ENCODE data around the gene P2RY2. TPM values are rescaled to one million over a fixed set of nuclear protein-coding genes. Genes with fewer than 3 reads are reported as not detected.
"Not testable (repeated sequence)": the region's sequence is repeated elsewhere in the genome, so short reads cannot be mapped to it uniquely, and the experiment has no call there.

P2RY2 gene
- total RNA-seq, 1 donor from 2014 or later: 4.8 TPM

DNA sequence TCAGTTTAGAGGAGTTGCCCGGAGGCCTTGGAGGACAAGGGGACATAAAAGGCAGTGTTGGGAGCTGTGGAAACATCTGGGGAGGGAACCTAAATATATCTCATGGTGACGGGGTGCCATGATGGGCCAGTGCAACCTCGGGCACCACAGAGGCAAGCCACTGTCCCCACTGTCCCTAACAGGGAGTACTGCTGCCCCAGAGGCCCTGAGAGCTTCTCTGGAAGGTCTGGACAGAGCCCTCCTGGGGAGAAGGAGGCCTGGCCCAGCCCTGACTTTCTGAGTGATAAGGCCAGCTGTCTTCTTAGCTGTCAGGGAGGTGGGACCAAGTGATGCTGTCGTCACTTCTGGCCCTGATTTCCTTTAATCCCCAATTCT lies 48.6 kb downstream of the P2RY2 start:
- no peak for DNase-seq (ENCODE audit: low spot score)

DNA sequence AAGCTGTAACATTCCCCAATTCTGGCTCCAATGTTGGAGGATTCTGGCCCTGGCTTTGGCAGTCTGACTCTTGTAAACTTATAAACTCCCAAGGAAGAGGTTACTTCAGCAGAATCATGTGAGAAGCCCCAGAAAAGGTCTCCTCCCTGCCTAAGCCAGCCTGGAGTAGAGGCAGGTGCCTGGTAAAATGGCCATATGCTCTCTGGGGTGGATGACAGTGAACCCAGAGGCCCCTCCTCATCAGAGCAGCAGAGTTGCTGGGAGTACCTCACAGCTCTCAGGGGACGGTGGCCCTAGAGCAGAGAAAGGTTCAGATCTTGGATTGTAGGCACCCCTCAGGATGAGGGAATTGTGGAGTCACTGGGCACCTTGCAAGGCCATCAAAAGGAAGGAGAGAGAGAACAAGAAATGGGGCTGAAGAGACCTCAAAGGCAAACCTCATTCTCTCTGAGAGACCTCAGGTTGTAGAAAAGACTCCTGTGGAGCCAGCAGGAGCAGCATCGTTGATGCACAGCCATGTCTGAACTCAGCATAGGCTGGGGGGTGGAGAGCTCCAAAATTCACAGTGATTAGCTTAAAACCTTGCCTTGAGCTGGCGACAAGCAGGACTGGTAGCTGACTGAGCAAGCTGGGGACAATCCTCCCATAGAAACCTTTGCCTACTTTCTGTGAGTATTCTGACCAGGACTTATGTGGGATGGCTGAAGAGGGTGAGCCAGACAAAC lies 49.2 kb downstream of the P2RY2 start:
- DNase-seq (ENCODE audit: low spot score): no peak

DNA sequence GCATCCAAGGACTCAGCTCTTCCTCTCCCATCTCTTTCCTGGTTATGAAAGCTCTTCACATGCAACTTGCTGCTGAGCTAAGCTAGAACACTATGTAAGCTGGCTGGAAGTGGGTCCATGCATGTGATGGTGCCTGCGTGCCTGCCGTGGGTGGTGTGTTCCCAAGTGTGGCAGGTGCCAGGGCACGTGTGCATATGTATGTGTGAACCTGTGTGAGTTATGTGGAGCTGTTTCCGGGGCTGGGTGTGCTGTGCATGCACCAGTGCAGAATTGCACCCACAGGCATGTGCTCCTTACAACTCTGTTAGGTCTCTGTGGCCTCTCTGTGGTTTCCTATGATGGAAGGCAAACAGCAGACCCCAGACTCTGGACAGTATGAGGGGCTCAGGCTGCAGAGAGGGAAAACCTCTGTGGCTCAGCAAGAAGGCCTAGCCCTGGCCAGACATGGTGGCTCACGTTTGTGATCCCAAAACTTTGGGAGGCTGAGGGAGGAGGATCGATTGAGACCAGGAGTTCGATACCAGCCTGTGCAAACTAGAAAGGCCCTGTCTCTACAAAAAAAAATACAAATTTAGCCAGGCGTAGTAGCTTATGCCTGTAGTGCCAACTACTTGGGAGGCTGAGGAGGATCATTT lies 49.9 kb downstream of the P2RY2 start:
- DNase-seq (ENCODE audit: low spot score): no peak

DNA sequence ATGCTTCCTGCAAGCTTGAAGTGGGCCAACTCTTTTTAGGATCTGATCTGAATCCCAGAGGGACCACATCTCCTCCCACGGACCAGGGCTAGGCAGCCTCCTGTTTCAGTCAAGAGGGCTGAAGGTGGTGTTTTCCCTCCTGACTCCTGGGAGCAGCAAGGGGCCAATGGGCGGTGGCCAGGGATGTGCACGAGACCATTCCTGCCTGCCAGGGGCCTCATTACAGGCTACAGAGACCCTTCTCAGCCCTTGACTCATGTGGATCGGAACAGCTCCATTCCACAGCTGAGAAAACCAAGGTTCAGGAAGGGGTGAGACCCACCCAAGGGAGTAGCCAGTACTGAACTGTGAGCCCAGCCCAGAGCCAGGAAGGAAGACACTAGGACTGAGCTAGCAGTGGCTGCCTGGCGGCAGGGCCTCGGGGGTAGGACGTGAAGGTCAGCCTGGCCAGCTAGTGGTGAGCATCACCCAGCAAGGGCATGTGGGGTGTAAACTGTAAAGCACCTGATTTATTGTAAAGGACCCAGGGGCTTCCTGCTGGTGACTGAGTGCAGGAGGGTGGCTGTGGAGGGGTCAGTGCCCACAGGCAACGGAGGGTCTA lies 50.7 kb downstream of the P2RY2 start:
- no peak for DNase-seq (ENCODE audit: low spot score)

DNA sequence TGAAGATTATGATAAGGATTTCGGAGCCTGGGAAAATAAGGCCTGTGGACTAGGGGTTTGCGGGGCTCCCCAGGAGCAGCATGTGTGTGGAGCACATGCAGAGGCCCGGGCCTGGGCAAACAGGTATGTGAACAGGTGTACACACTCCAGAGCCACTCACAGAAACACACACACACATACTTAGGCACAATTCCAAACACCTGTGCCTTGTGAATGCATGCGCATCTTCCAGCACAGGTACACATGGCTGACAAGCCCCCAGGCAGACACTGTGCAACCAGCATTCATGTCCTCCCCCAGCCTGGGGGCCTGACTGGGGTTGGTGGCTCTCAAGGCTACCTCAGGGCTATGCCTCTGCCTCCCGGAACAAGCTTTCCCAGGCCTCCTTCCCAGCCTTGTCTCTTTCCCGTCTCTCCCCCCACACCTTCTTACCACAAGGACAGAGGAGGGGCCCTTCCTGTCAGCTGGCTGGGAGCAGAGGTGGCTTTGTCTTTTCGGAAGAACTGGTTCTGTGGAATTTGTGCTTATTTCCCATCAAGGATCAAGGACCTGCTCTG lies 51.5 kb downstream of the P2RY2 start:
- DNase-seq (ENCODE audit: low spot score): no peak

DNA sequence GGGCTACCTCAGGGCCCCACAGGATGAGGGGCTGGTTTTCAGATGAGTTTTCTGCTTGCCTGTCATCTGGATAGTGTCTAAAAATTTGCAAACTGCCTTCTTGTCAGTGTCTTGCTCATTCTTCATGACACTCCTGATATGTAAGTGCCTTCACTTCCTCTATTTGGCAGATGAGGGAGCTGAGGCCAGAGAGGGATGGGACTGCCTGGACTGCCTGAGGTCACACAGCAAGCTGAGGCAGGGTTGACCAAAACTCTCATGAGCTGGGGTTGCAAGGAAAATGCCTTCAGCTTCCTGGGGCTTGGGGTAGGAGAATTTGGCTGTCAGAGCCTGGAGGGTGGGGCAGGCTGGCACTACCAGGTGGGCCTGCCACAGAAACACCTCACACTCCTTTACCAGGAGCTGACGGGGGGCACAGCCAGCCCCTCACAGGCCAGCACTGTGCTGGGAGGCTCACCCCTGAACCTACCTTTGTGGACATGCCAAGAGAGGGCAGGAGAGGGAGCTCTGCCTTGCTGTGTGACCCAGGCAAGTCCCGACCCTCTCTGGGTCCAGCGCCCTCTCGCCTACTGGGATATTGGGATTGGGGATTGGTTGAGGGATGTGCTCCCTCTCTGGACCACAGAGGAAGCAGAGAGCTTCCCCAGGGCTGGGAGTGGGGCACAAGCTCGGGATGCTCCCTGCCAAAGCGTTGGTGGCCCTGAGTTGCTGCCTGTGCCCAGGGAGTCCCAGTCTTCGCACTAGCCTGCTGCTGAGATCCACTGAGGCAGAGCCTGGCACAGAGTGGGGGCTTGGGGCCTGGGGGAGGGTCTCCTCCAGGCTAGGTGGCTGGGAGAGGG lies 52.2 kb downstream of the P2RY2 start:
- peak; percentile 73 for DNase-seq (ENCODE audit: low spot score)

DNA sequence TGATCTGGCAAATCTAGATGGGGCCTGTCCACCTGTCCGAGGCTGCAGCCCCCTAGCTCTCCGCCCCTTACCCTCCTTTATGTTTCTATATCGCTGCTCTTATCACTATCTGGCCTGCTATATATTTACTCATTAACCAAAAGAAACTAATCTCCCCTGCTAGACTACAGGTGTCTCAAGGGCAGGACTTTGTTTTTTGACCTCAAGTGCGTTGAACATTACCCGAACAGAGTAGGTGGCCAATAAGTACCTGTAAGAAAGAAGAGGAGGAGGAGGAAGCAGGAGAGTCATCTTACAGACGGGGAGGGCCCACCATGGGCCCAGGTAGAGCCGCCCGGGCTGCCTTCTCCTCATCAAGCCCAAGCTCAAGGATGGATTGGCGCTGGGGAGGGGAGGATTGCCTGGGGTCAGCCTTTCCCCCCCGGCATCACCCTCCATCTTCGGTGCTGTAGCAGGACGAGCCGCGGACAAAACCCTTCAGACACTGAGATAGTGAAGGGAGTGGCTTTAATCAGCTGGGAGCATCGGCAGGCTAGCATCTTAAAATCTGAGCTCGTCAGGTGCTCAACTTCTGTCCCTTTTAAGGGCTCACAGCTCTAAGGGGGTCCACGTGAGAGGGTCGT lies 52.9 kb downstream of the P2RY2 start:
- DNase-seq (ENCODE audit: low spot score): no peak

DNA sequence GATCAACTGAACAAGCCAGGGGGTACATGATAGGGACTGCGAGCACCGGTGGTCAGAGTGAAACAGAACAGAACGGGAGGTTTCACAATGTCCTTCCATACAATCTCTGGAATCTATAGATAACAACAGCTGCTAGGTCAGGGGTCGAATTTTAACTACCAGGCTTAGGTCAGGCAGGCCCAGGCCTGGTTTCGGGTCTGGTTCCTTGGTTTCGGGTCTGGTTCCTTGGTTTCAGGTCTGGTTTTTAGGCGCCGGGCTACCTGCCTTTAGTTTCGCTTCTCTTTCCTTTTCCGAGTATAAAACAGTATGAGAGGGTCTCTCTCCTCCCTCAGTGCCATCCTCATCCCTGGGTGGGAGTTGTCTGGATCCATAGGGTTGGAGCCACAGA lies 53.4 kb downstream of the P2RY2 start:
- DNase-seq (ENCODE audit: low spot score): not testable (repeated sequence)

DNA sequence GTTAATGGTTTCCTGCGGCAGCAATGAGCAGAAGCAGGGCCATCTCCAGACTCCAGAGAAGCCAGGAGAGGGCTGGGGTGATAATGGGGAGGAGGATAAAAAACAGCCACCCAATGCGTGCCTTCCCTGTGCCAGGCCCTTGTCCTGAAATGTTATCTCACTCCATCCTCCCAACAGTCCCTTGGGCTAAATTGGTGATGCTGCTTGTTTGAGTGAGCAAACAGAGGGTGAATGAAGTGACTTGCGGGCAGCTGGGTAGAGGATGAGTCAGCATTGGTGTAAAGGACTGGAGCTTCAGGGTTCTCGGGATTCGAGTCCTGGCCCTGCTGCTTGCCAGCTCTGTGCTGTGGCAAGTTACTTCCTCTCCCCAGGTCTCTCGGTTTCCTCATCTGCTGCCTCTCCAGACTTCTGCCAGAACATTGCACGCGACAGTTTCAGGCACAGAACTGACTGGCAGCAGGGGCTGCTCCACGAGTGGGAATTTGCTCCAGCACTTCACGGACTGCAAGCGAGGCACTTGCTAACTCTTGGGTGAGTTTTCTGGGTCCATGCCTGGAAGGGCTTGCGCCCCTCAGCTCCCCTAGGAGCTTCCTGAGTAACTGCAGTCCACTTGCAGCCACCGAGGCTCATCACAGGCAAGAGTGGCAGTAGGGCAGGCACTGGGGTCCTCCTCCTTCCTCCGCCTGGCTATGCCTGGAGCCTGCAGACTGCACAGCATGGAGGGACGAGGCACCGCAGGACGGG lies 54.0 kb downstream of the P2RY2 start, which contains the start of gene P2RY6:
Gene P2RY6 (plus strand): TSS at position 403 of the 744 bp plus-strand sequence. CDS start 24,181 bp downstream, outside the sequence.
- peak; percentile 44 for DNase-seq (ENCODE audit: low spot score)

DNA sequence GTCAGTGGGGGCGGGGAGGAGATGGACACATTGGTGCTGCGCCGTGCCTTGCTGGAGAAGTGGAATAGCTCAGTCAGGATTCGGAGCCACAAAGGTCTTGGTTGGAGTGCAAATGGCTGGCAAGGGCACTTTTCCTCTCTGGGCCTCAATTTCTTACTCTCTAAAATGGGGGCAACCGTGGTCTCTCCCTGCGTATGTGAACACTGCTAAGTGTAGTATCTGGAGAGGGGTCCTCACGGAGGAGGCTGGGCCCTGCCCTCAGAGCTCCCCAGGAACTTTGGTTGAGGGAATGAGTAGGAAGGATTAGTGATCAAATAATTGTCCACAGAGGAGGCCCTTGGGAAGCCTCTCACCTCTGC lies 54.6 kb downstream of the P2RY2 start:
- DNase-seq (ENCODE audit: low spot score): no peak

DNA sequence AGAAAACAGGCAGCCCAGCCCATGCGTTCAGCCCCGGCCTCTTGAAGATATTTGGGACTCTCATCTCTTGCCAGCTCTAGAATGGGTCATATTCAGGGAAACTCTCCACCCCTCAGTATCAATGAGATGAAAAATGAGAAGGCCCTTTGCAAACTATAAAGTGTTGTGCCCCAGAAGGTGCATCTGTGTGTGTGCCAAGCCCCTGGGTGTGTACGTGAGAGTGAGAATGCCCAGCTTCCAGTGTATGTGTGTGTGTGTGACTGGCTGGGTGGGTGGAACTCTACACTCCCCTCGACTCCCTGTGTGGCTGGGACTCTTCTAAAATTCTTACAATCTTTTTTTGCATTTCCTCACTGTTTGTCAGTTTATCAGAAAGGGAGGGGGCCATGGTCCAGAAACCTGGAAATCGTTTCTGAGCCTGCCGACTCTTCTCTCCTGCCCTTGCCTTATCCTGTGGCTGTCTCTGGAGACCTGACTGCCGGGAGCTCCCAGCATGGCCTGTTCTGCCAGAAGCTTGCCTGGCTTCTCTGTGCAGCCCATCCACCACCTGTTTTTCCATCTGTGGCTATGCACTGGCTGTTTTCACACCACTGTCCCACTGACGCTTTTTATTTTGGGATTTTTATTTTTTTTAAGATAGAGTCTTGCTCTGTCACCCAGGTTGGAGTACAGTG lies 55.3 kb downstream of the P2RY2 start:
- no peak for DNase-seq (ENCODE audit: low spot score)

DNA sequence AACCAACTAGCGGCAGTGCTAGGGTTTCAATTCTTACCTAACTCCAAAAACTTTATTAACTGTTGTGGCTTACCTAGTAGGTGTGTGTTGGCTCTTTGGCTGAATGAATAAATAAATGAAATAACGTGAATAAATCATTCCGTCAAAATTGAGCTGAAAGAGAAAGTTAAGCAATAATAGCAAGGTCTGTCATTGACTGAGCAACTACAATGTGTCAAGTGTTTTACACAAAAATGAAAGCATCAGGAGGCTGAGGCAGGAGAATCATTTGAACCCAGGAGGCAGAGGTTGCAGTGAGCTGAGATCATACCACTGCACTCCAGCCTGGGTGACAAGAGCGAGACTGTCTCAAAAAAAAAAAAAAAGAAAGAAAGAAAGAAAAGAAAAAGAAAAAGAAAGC lies 56.1 kb downstream of the P2RY2 start:
- not testable (repeated sequence) for DNase-seq (ENCODE audit: low spot score)

DNA sequence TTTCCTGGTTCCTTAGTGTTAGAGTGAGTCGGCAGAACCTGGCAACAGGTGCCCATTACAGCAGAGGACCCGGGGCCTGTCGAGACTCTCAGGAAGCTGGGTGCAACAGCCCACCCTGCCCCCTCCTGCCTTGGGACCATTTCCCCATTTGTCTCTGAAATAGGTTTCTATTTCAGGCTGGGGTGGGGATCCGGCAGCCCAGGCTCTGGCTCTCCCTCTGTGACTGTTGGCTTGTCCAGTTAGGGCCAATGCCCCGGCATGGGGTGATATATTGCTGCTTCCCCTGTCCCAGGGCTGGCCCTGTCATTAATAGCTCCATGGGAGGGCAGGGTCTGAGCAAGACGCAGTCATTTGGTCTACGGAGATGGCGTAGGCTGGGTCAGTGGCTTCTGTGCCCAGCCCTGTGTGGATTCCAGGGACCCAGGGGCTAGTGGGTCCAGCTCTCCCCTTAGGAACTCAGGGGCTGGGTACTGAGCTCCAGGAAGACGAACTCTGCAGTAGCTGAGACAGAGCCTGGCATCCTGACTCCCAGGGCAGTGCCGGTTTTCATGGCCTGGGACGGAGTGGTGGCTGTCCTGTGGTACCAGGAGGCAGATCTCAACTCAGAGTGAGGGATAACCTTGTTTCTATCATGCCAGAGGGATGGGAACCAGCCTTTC lies 56.8 kb downstream of the P2RY2 start:
- DNase-seq (ENCODE audit: low spot score): no peak

DNA sequence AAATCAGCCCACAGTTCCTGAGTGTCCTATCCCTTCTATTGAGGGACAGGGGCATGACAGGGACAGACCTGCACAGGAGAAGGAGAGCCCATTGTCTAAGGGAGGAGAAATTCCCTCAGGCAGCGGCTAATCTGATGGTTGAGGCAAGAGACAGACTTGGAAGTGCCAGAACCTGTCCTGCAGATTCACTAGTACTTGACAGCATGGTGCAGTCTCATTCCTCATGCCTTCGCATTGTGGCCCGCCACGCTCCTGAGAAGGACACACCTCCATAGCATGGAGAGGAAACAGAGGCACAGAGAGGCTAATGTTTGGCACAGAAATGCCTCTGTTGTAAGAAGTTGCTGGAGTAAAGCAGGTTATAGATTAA lies 57.3 kb downstream of the P2RY2 start:
- DNase-seq (ENCODE audit: low spot score): no peak

DNA sequence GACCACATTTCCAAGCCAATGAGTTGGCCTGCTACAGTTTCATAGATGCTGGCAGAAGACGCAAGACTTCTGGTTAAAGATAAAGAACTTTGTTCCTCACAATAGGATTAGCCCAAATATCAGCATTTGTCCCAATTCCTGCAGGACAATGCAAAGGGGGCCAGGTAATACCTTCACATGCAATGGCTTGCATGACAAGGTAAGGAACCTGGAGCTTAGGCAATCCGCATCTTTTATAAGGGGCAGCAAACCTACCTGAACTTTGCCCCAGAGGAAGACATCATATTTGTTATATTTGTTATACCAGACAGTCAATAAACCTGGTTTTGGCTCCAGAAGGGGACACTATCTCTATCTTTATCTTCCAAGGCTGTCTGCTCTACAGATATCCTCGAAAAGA lies 59.4 kb downstream of the P2RY2 start:
- no peak for DNase-seq (ENCODE audit: low spot score)

DNA sequence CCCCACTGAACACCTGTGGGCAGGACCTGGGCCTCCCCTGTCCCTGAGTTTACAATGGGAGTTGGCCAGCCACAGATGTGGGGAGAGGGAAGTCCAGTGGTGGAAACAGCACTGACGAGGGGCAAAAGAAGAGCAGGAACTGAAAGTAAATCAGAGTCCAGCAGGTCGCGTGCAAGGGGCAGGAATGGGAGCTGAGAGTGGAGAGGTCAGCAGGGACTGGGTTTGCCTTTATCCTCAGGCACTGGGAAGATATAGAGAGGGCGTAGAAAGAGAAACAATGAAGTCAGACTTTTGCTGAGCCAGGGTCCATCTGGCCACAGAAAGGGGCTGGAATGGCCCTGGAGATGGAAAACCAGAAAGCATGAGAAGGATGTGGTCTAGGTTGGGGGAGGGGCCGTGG lies 62.5 kb downstream of the P2RY2 start:
- peak; percentile 38 for DNase-seq (ENCODE audit: low spot score)

DNA sequence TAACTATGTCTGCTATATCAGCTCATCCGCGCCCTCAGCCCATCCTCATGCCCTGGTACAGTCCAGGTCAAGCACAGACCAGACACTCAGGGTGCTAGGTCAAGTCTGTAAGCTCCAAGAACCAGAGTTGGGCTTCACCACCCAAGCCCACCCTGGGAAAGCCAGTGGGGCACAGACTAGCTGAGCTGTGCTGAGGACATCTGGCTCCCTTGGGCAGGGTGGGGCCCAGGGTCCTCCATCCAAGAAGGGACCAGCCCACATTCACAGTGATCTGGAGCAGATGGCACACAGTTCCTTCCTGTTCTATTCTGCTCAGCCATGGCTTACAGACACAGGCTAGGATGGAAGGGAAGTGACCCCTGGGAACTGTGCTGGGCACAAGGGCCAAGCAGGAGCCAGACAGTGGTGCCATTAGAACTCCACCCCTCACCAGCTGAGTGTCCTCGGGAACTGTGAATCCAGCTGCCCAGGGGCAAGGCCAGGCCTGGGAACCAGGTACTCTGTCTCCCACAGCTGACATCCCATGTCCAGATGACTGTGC lies 63.2 kb downstream of the P2RY2 start:
- no peak for DNase-seq (ENCODE audit: low spot score)

DNA sequence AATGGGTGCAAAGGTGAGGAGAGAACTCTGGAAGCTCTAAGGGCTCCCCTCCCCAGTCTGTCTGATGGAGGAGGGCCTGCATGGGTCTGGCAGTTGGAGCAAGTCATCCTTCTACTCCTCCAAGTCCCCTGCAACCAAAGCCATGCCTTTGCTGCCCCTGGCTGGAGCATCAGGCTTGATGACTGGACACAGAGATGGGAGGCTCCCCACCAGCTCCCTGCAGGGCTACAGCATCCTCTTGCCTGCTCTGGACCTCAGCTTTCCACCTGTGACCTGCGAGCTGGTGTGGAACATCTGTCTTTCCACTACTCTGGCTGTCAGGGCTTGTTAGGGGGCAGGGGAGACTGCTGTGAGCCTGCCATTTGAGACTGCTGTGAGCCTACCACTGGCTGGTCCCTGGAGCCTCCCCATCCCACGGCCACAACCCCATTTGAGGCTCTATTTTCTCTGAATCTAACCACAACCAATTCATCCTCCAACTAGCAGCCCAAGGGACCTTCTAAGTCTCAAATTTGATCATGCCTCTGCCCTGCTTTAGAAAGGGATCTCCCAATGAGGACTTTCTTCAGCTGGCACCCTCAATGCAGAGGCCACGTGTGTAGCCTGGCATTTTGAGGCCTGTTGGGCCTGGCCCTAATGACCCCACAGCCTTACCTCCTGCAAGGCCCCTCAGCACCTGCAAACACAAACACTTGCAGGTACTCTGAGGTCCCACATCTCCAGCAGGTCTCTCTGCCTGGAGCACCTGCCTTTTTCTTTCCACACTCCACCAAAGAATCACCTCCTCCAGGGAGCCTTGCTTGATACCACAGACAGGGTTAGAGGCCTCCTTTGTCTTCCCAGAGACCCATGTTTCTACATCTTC lies 63.9 kb downstream of the P2RY2 start:
- no peak for DNase-seq (ENCODE audit: low spot score)
